H1 (cell line): ENCODE measurements around the gene BRD9. TPM values are rescaled to one million over a fixed set of nuclear protein-coding genes. Genes with fewer than 3 reads are reported as not detected.
"Not testable (repeated sequence)": the region's sequence is repeated elsewhere in the genome, so short reads cannot be mapped to it uniquely, and the experiment has no call there.

Experiments used
- CTCF ChIA-PET: fragments of 300-600 bp; sonication (Branson Sonifier 250); formaldehyde crosslinking; loops from one replicate; lab custom pipeline; 2021; ENCODE audit not compliant: partially characterized antibody; lab: Charles Lee
- POLR2A ChIA-PET: fragments of 300-600 bp; sonication (Branson Sonifier 250); formaldehyde crosslinking; loops from one replicate; lab custom pipeline; 2021; ENCODE audit warnings: inconsistent platforms; ENCODE audit not compliant: partially characterized antibody; lab: Charles Lee
- DNase-seq, 2 experiments: peaks; one replicate each; pipeline versions ENCODE4 v3.0.0 to v3.0.0-alpha.2; 2010 to 2022; ENCODE audit warnings: low spot score in 2 of 2, low read depth in 1 of 2, mixed read lengths in 1 of 2
- FAIRE-seq: peaks from 2 replicates; lab custom pipeline; 2011; peaks lifted over from hg19 to GRCh38; lab: Jason Lieb, UNC
- H2AFZ ChIP-seq: 2 replicates; pipeline ENCODE4 v1.8.1; 2012; ENCODE audit warnings: low read length, inconsistent platforms
- H2AK5ac ChIP-seq: 2 replicates; pipeline ENCODE4 v1.6.1; 2013; ENCODE audit warnings: low read depth, low read length
- H2BK120ac ChIP-seq: replicated peaks from 2 replicates; pipeline ENCODE3; 2013; ENCODE audit warnings: low read depth, low read length, inconsistent platforms
- H2BK12ac ChIP-seq: 2 replicates; pipeline ENCODE4 v1.6.1; 2013; ENCODE audit warnings: low read depth, low read length
- H2BK15ac ChIP-seq: 2 replicates; pipeline ENCODE4 v1.6.1; 2013; ENCODE audit warnings: low read length
- H2BK20ac ChIP-seq: 2 replicates; pipeline ENCODE4 v1.6.1; 2013; ENCODE audit warnings: low read length
- H2BK5ac ChIP-seq: 2 replicates; pipeline ENCODE4 v1.6.1; 2013; ENCODE audit warnings: low read depth, low read length
- H3K14ac ChIP-seq: 2 replicates; pipeline ENCODE4 v1.6.1; 2013; ENCODE audit warnings: inconsistent platforms; ENCODE audit not compliant: insufficient read length
- H3K18ac ChIP-seq: 2 replicates; pipeline ENCODE4 v1.6.1; 2013; ENCODE audit warnings: low read length; ENCODE audit errors: extremely low read depth
- H3K23ac ChIP-seq: 2 replicates; pipeline ENCODE4 v1.6.1; 2013; ENCODE audit warnings: inconsistent platforms; ENCODE audit not compliant: insufficient read length
- H3K23me2 ChIP-seq: 2 replicates; pipeline ENCODE4 v1.6.1; 2013; ENCODE audit warnings: low read depth, low read length
- H3K27ac ChIP-seq: 2 replicates; pipeline ENCODE4 v1.6.1; 2011; ENCODE audit warnings: low read depth, low read length, inconsistent platforms
- H3K27me3 ChIP-seq, 4 experiments: replicated peaks in 1 of 4; 1 replicate in 1 of 4; 2 replicates in 3 of 4; pipeline versions ENCODE4 v1.6.1 to v1.8.1; 2011 to 2013; ENCODE audit warnings: low read length in 3 of 4, mild to moderate bottlenecking in 3 of 4, inconsistent platforms in 2 of 4, mixed read lengths in 2 of 4, moderate library complexity in 1 of 4; ENCODE audit not compliant: control insufficient read depth in 3 of 4, insufficient read depth in 3 of 4; ENCODE audit errors: extremely low read depth in 1 of 4
- H3K36me3 ChIP-seq, 4 experiments: 2 replicates each; pipeline versions ENCODE4 v1.6.1 to v1.8.1; 2011 to 2013; ENCODE audit warnings: mild to moderate bottlenecking in 4 of 4, low read length in 3 of 4, moderate library complexity in 2 of 4, control low read depth in 1 of 4, inconsistent platforms in 1 of 4; ENCODE audit not compliant: insufficient read depth in 4 of 4, control insufficient read depth in 2 of 4
- H3K4ac ChIP-seq: replicated peaks from 2 replicates; pipeline ENCODE3; 2013; ENCODE audit warnings: low read length, low read depth, mixed read lengths, inconsistent platforms; ENCODE audit not compliant: insufficient read length
- H3K4me1 ChIP-seq, 4 experiments: replicated peaks in 1 of 4; 1 replicate in 1 of 4; 2 replicates in 3 of 4; pipeline versions ENCODE4 v1.6.1 to v1.8.1; 2011 to 2013; ENCODE audit warnings: low read length in 3 of 4, inconsistent platforms in 2 of 4, mixed read lengths in 1 of 4; ENCODE audit not compliant: insufficient read depth in 4 of 4, control insufficient read depth in 3 of 4
- H3K4me2 ChIP-seq, 2 experiments: 2 replicates each; pipeline versions ENCODE4 v1.6.1 to v1.8.1; 2011 to 2013; ENCODE audit warnings: low read depth in 2 of 2, low read length in 2 of 2, control low read depth in 1 of 2, inconsistent platforms in 1 of 2, mild to moderate bottlenecking in 1 of 2; ENCODE audit not compliant: insufficient read depth in 1 of 2
- H3K4me3 ChIP-seq, 4 experiments: fragments of 200-600, 300-600 bp in 1 of 4; sonication (generic), shearing (Covaris generic), sonication (Bioruptor Twin) in 1 of 4; 2 replicates each; pipeline versions ENCODE4 v1.5.1 to v1.8.1; 2011 to 2016; ENCODE audit warnings: low read length in 4 of 4, low read depth in 3 of 4, control low read depth in 2 of 4, inconsistent platforms in 2 of 4, mild to moderate bottlenecking in 2 of 4, mixed read lengths in 1 of 4, moderate library complexity in 1 of 4; ENCODE audit not compliant: insufficient read depth in 2 of 4; ENCODE audit errors: extremely low read depth in 1 of 4
- H3K56ac ChIP-seq: replicated peaks from 2 replicates; pipeline ENCODE3; 2013; ENCODE audit warnings: low read depth, mild to moderate bottlenecking, mixed read lengths, low read length, inconsistent platforms; ENCODE audit not compliant: insufficient read length
- H3K79me1 ChIP-seq: 2 replicates; pipeline ENCODE4 v1.6.1; 2013; ENCODE audit warnings: low read depth, low read length, control low read depth
- H3K79me2 ChIP-seq, 2 experiments: 2 replicates each; pipeline versions ENCODE4 v1.6.1 to v1.8.1; 2012 to 2013; ENCODE audit warnings: low read length in 2 of 2, mild to moderate bottlenecking in 2 of 2, inconsistent platforms in 1 of 2; ENCODE audit not compliant: insufficient read depth in 2 of 2, control insufficient read depth in 1 of 2
- H3K9ac ChIP-seq, 4 experiments: replicated peaks in 1 of 4; 1 replicate in 1 of 4; 2 replicates in 3 of 4; pipeline versions ENCODE4 v1.6.1 to v1.8.1; 2011 to 2013; ENCODE audit warnings: low read depth in 3 of 4, low read length in 3 of 4, control low read depth in 2 of 4, mild to moderate bottlenecking in 2 of 4, moderate library complexity in 2 of 4, inconsistent platforms in 1 of 4; ENCODE audit errors: extremely low read depth in 1 of 4
- H3K9me3 ChIP-seq, 2 experiments: 2 replicates each; pipeline versions ENCODE4 v1.6.1 to v1.8.1; 2012 to 2013; ENCODE audit warnings: mild to moderate bottlenecking in 2 of 2, moderate library complexity in 2 of 2, control low read depth in 1 of 2, inconsistent platforms in 1 of 2, low read depth in 1 of 2, low read length in 1 of 2, mixed read lengths in 1 of 2; ENCODE audit not compliant: insufficient read depth in 2 of 2
- H4K20me1 ChIP-seq, 2 experiments: replicated peaks in 1 of 2; 2 replicates each; pipeline versions ENCODE3 to v1.8.1; 2011 to 2013; ENCODE audit warnings: inconsistent platforms in 2 of 2, low read length in 2 of 2, mild to moderate bottlenecking in 1 of 2; ENCODE audit not compliant: insufficient read depth in 2 of 2, control insufficient read depth in 1 of 2
- H4K5ac ChIP-seq: 2 replicates; pipeline ENCODE4 v1.6.1; 2013; ENCODE audit warnings: low read length, low read depth, mixed read lengths, inconsistent platforms; ENCODE audit not compliant: insufficient read length
- H4K8ac ChIP-seq: 2 replicates; pipeline ENCODE4 v1.8.0; 2013; ENCODE audit warnings: mild to moderate bottlenecking, moderate library complexity, low read length, inconsistent platforms; ENCODE audit not compliant: insufficient read depth; ENCODE audit errors: extremely low read depth
- H4K91ac ChIP-seq: replicated peaks from 2 replicates; pipeline ENCODE3; 2013; ENCODE audit warnings: low read length, mixed read lengths, inconsistent platforms; ENCODE audit not compliant: insufficient read length
- WGBS, 2 experiments: shearing (Covaris generic) in 1 of 2; methylation state at CpG; one replicate each; pipeline versions ENCODE4 v1.1.6 to v1.1.7; 2013 to 2015; ENCODE audit warnings: low lambda C conversion rate in 2 of 2, mixed read lengths in 2 of 2, inconsistent platforms in 1 of 2, low coverage in 1 of 2, missing lambda C conversion rate in 1 of 2; ENCODE audit not compliant: insufficient replicate concordance in 2 of 2, insufficient coverage in 1 of 2, insufficient read length in 1 of 2; ENCODE audit errors: extremely low coverage in 1 of 2, missing lambda C conversion rate in 1 of 2; 5-methylcytosine and 5-hydroxymethylcytosine counted together
- polyA plus RNA-seq, 7 experiments: library from polyadenylated mRNA; depleted of rRNA in 3 of 7; stranded (reverse) in 5 of 7; unstranded in 2 of 7; fragments of >200 nt in 5 of 7; fragments of 200-250 nt in 2 of 7; gene quantifications; 1 replicate in 5 of 7; 2 replicates in 1 of 7; 4 replicates in 1 of 7; pipeline versions ENCODE4 v1.2.1 to v1.2.3, GENCODE V29; 2011 to 2013; ENCODE audit warnings: missing spikeins in 2 of 7, mixed read lengths in 2 of 7
- total RNA-seq: library from RNA; stranded (reverse); fragmentation: NEBNext Ultra II Directional; extraction: Animal tissue kit (Norgen Biotek cat#: 25700); gene quantifications from 2 replicates; pipeline ENCODE4 v1.2.1, GENCODE V29; 2021

BRD9 gene
- total and polyA plus RNA-seq, 2 of the 8 experiments (the other 6 are each of a cell fraction or from before 2014, with no cell fraction given) = 9.3 to 49.4 TPM

DNA sequence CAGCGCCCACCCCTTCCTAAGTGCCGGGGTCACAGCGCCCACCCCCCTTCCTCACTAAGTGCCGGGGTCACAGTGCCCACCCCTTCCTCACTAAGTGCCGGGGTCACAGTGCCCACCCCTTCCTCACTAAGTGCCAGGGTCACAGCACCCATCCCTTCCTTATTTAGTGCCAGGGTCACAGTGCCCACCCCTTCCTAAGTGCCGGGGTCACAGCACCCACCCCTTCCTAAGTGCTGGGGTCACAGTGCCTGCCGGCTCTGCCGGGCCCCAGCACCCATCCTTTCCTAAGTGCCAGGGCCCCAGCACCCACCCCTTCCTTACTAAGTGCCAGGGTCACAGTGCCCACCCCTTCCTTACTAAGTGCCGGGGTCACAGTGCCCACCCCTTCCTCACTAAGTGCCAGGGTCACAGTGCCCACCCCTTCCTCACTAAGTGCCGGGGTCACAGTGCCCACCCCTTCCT lies 51.6 kb downstream of the BRD9 start:
- 92% methylated on average over 7 of the region's 10 CpGs; no CpG with 5 or more reads in 1 of the 2 experiments for WGBS, 2 experiments
- H3K4me3 ChIP-seq, H2BK15ac ChIP-seq, H3K9me3 ChIP-seq, H2BK12ac ChIP-seq, H3K79me2 ChIP-seq, H3K27ac ChIP-seq, H3K79me1 ChIP-seq, H3K23me2 ChIP-seq, H2BK20ac ChIP-seq, H3K4ac ChIP-seq, H4K20me1 ChIP-seq, H4K8ac ChIP-seq, H2AK5ac ChIP-seq, H3K56ac ChIP-seq, H2BK120ac ChIP-seq, H3K18ac ChIP-seq, H3K36me3 ChIP-seq, H4K5ac ChIP-seq, H3K9ac ChIP-seq, FAIRE-seq, H3K14ac ChIP-seq, H3K27me3 ChIP-seq, CTCF ChIA-PET, H3K4me1 ChIP-seq, H3K4me2 ChIP-seq, H3K23ac ChIP-seq, H4K91ac ChIP-seq, H2BK5ac ChIP-seq, H2AFZ ChIP-seq: not testable (repeated sequence)
- peak in 1 of 2 experiments; percentile 4 for DNase-seq
- POLR2A ChIA-PET = interaction anchor here (1.0 kb wide), 1 partner anchor 20 kb away, joined by 4 read pairs; no protein-coding TSS in a partner anchor
